Neural cell (in vitro differentiated cells): ENCODE measurements around the gene GUCA2B. TPM values are rescaled to one million over a fixed set of nuclear protein-coding genes. Genes with fewer than 3 reads are reported as not detected.

Source experiments
- H2AFZ ChIP-seq: fragments of 200-600, 300-800 bp; sonication (generic), shearing (Covaris generic); 2 replicates; pipeline ENCODE4 v1.6.0; 2014; ENCODE audit warnings: low read depth, mild to moderate bottlenecking, antibody characterized with exemption, low read length, moderate library complexity
- H3F3A ChIP-seq: fragments of 200-600 bp; shearing (Covaris generic); 2 replicates; pipeline ENCODE4 v1.6.1; 2016; ENCODE audit warnings: mild to moderate bottlenecking, moderate library complexity, mixed read lengths, antibody characterized with exemption, low read length; ENCODE audit not compliant: insufficient read depth, poor library complexity, severe bottlenecking
- H3K27ac ChIP-seq: fragments of 200-600, 300-800 bp; sonication (generic), shearing (Covaris generic); 2 replicates; pipeline ENCODE4 v1.5.1; 2014; ENCODE audit warnings: mild to moderate bottlenecking, low read length, moderate library complexity
- H3K27me3 ChIP-seq: fragments of 300-800, 200-600 bp; sonication (generic), shearing (Covaris generic); 2 replicates; pipeline ENCODE4 v1.6.0; 2014; ENCODE audit warnings: mild to moderate bottlenecking, low read depth, low read length, moderate library complexity; ENCODE audit not compliant: insufficient read depth
- H3K36me3 ChIP-seq: fragments of 300-800, 200-600 bp; sonication (generic), shearing (Covaris generic); 2 replicates; pipeline ENCODE4 v1.5.1; 2014; ENCODE audit warnings: mild to moderate bottlenecking, antibody characterized with exemption, low read length, moderate library complexity; ENCODE audit not compliant: insufficient read depth
- H3K4me2 ChIP-seq: fragments of 300-800, 200-600 bp; sonication (generic), shearing (Covaris generic); 2 replicates; pipeline ENCODE4 v1.6.0; 2014; ENCODE audit warnings: mild to moderate bottlenecking, low read length
- H3K4me3 ChIP-seq: fragments of 300-800, 200-600 bp; sonication (generic), shearing (Covaris generic); 2 replicates; pipeline ENCODE4 v1.5.1; 2014; ENCODE audit warnings: mild to moderate bottlenecking, low read length, moderate library complexity
- H3K79me2 ChIP-seq: fragments of 200-600 bp; shearing (Covaris generic); replicated peaks from 2 replicates; pipeline ENCODE4 v1.6.0; 2014; ENCODE audit warnings: mild to moderate bottlenecking, low read length, moderate library complexity; ENCODE audit not compliant: insufficient read depth
- H3K9ac ChIP-seq: fragments of 300-800, 200-600 bp; sonication (generic), shearing (Covaris generic); 2 replicates; pipeline ENCODE4 v1.6.1; 2016; ENCODE audit warnings: mild to moderate bottlenecking, low read length, mixed read lengths
- H3K9me2 ChIP-seq: fragments of 200-600 bp; shearing (Covaris generic); 2 replicates; pipeline ENCODE4 v1.6.1; 2016; ENCODE audit warnings: mild to moderate bottlenecking, low read length, mixed read lengths; ENCODE audit not compliant: insufficient read depth
- H3K9me3 ChIP-seq: fragments of 200-600, 300-800 bp; sonication (generic), shearing (Covaris generic); 2 replicates; pipeline ENCODE4 v1.6.1; 2016; ENCODE audit warnings: mild to moderate bottlenecking, mixed run types, low read length, moderate library complexity, mixed read lengths
- H4K20me1 ChIP-seq: fragments of 200-600 bp; shearing (Covaris generic); 2 replicates; pipeline ENCODE4 v1.6.1; 2016; ENCODE audit warnings: mild to moderate bottlenecking, mixed run types; ENCODE audit not compliant: insufficient read depth
- CTCF ChIP-seq: fragments of 450-650 bp; IDR thresholded peaks from 2 replicates; pipeline ENCODE4 v1.5.1; 2014; ENCODE audit warnings: antibody characterized with exemption, mild to moderate bottlenecking, moderate library complexity; ENCODE audit not compliant: poor library complexity, severe bottlenecking
- EP300 ChIP-seq: fragments of 450-650 bp; conservative IDR thresholded peaks from 2 replicates; pipeline ENCODE4 v1.6.1; 2014; ENCODE audit warnings: antibody characterized with exemption, mild to moderate bottlenecking, moderate library complexity; ENCODE audit not compliant: poor library complexity, severe bottlenecking
- EZH2 ChIP-seq: fragments of 200-600, 300-800 bp; shearing (Covaris generic), sonication (generic); IDR thresholded peaks from 2 replicates; pipeline ENCODE4 v1.6.1; 2014; ENCODE audit warnings: antibody characterized with exemption, low read length, borderline replicate concordance, mild to moderate bottlenecking; ENCODE audit not compliant: insufficient read depth, poor library complexity, severe bottlenecking
- MXI1 ChIP-seq: fragments of 450-650 bp; conservative IDR thresholded peaks from 2 replicates; pipeline ENCODE4 v1.6.1; 2014; ENCODE audit warnings: antibody characterized with exemption, mild to moderate bottlenecking; ENCODE audit not compliant: poor library complexity, severe bottlenecking
- POLR2AphosphoS5 ChIP-seq: IDR thresholded peaks from 2 replicates; pipeline ENCODE4 v1.6.1; 2012
- RAD21 ChIP-seq: fragments of 450-650 bp; conservative IDR thresholded peaks from 2 replicates; pipeline ENCODE4 v1.6.1; 2014; ENCODE audit warnings: antibody characterized with exemption, mild to moderate bottlenecking, moderate library complexity
- REST ChIP-seq: IDR thresholded peaks from 2 replicates; pipeline ENCODE4 v1.6.1; 2012; ENCODE audit warnings: borderline replicate concordance
- SMC3 ChIP-seq: fragments of 450-650 bp; conservative IDR thresholded peaks from 2 replicates; pipeline ENCODE4 v1.6.1; 2014; ENCODE audit warnings: antibody characterized with exemption, mild to moderate bottlenecking, moderate library complexity; ENCODE audit not compliant: poor library complexity
- TAF1 ChIP-seq: IDR thresholded peaks from 2 replicates; pipeline ENCODE4 v1.6.1; 2012; ENCODE audit warnings: low read depth
- polyA plus RNA-seq: library from polyadenylated mRNA; depleted of rRNA; stranded (reverse); fragments of >200 nt; gene quantifications from 2 replicates; pipeline ENCODE4 v1.2.3, GENCODE V29; 2014

GUCA2B gene
- polyA plus RNA-seq, 1 donor from 2014 or later = not detected

- Histone ChIP-seq H3K27me3 (no peaks in the 10 kb centered on the region), H3K4me2 (no peak overlapping the region), H3F3A (no peaks in the 10 kb centered on the region), H3K9me3 (no peaks in the 10 kb centered on the region), H2AFZ (no peak overlapping the region), H3K9ac (no peak overlapping the region), H3K79me2 (no peaks in the 10 kb centered on the region), H4K20me1 (no peaks in the 10 kb centered on the region), H3K9me2 (no peaks in the 10 kb centered on the region), H3K4me3 (no peak overlapping the region), H3K36me3 (no peaks in the 10 kb centered on the region), H3K27ac (no peak overlapping the region)
- TF ChIP-seq EP300 (no peak), EZH2 (no peak), POLR2AphosphoS5 (no peak), REST (no peak), TAF1 (no peak), RAD21 (no peak), CTCF (no peak), MXI1 (no peak), SMC3 (no peak)
These were observed 30.8 kb upstream of the GUCA2B start for GRCh38 chr1:42122408-42122807.

- Histone ChIP-seq H3K27ac (no peak overlapping the region), H2AFZ (no peak overlapping the region), H3F3A (no peaks in the 10 kb centered on the region), H3K36me3 (no peaks in the 10 kb centered on the region), H3K79me2 (no peaks in the 10 kb centered on the region), H3K4me2 (no peak overlapping the region), H3K9ac (no peak overlapping the region), H3K27me3 (no peaks in the 10 kb centered on the region), H3K9me3 (no peaks in the 10 kb centered on the region), H4K20me1 (no peaks in the 10 kb centered on the region), H3K4me3 (no peak overlapping the region), H3K9me2 (no peaks in the 10 kb centered on the region)
- TF ChIP-seq REST = no peak
- no peak for TF ChIP-seq TAF1
- no peak for TF ChIP-seq CTCF
- no peak for TF ChIP-seq RAD21
- TF ChIP-seq EP300 = no peak
- TF ChIP-seq EZH2 = no peak
- TF ChIP-seq MXI1 = no peak
- no peak for TF ChIP-seq SMC3
- no peak for TF ChIP-seq POLR2AphosphoS5
These were observed 27.7 kb upstream of the GUCA2B start for GRCh38 chr1:42125552-42125951.
